Spleen (tissue), 11 donors: ENCODE measurements around the gene METTL23. TPM values are rescaled to one million over a fixed set of nuclear protein-coding genes. Genes with fewer than 3 reads are reported as not detected.

ENCODE experiments used
- DNase-seq: peaks from one replicate; pipeline ENCODE4 v3.0.0-alpha.2; 2020
- H3K27ac ChIP-seq, 8 donors: fragments of 200-600 bp; sonication (generic) in 7 of 8; 1 replicate in 4 of 8; 2 replicates in 4 of 8; pipeline versions ENCODE4 v1.5.0 to v1.8.0; 2016 to 2021; ENCODE audit warnings: inconsistent platforms in 4 of 8, mild to moderate bottlenecking in 4 of 8, moderate library complexity in 1 of 8
- H3K27me3 ChIP-seq, 7 donors: fragments of 200-600 bp; sonication (generic) in 6 of 7; replicated peaks in 1 of 7; 1 replicate in 4 of 7; 2 replicates in 3 of 7; pipeline versions ENCODE4 v1.5.0 to v1.8.0; 2016 to 2021; ENCODE audit warnings: inconsistent platforms in 3 of 7, mild to moderate bottlenecking in 1 of 7
- H3K36me3 ChIP-seq, 6 donors: fragments of 200-600 bp; sonication (generic) in 5 of 6; 1 replicate in 4 of 6; 2 replicates in 2 of 6; pipeline versions ENCODE4 v1.5.0 to v1.8.0; 2016 to 2021; ENCODE audit warnings: inconsistent platforms in 2 of 6
- H3K4me1 ChIP-seq, 6 donors: fragments of 200-600 bp; sonication (generic) in 5 of 6; 1 replicate in 3 of 6; 2 replicates in 3 of 6; pipeline versions ENCODE4 v1.5.0 to v1.8.0; 2016 to 2021; ENCODE audit warnings: inconsistent platforms in 3 of 6
- H3K4me3 ChIP-seq, 8 donors: fragments of 200-600 bp; sonication (generic) in 7 of 8; 1 replicate in 4 of 8; 2 replicates in 4 of 8; pipeline versions ENCODE4 v1.5.0 to v1.8.0; 2016 to 2021; ENCODE audit warnings: inconsistent platforms in 4 of 8, mild to moderate bottlenecking in 4 of 8, moderate library complexity in 2 of 8
- H3K9me3 ChIP-seq, 8 donors: fragments of 200-600 bp; sonication (generic) in 7 of 8; 1 replicate in 4 of 8; 2 replicates in 4 of 8; pipeline versions ENCODE4 v1.5.0 to v1.8.0; 2016 to 2021; ENCODE audit warnings: inconsistent platforms in 4 of 8
- CTCF ChIP-seq, 11 experiments: fragments of 200-600 bp in 7 of 11; fragments of 450-650 bp in 4 of 11; sonication (generic) in 4 of 11; IDR thresholded peaks in 8 of 11; conservative IDR thresholded peaks in 3 of 11; 1 replicate in 7 of 11; 2 replicates in 4 of 11; pipeline versions ENCODE4 v1.4.0 to v1.8.0; 2016 to 2021; ENCODE audit warnings: antibody characterized with exemption in 11 of 11, inconsistent platforms in 4 of 11, mild to moderate bottlenecking in 1 of 11
- POLR2A ChIP-seq, 3 donors: fragments of 450-650 bp; IDR thresholded peaks; one replicate each; pipeline ENCODE4 v1.5.1; 2017; ENCODE audit warnings: antibody characterized with exemption in 3 of 3, mild to moderate bottlenecking in 1 of 3
- POLR2AphosphoS5 ChIP-seq, 3 donors: sonication (generic); formaldehyde crosslinking; IDR thresholded peaks; one replicate each; pipeline ENCODE4 v1.5.1; 2017; ENCODE audit warnings: antibody characterized with exemption in 3 of 3
- WGBS, 5 donors: extraction: QIAGEN DNeasy Blood & Tissue Kit in 3 of 5; methylation state at CpG; one replicate each; pipeline versions ENCODE4 v1.1.5 to v1.1.7; 2013 to 2018; 5-methylcytosine and 5-hydroxymethylcytosine counted together
- intact Hi-C: fragments of 100-400 bp; cut with DNase I; formaldehyde crosslinking; loops from one replicate; pipeline ENCODE4 v1.15.0; 2023; ENCODE audit warnings: low total_unique reads
- microRNA-seq, 3 donors: library from miRNA; unstranded; fragments of <30 nt; microRNA quantifications; one replicate each; pipeline versions ENCODE4 to v1.1.0, GENCODE V29; 2019 to 2020
- polyA plus RNA-seq, 3 donors: library from polyadenylated mRNA; stranded (reverse); fragments of 200-250 nt; gene quantifications; one replicate each; pipeline ENCODE4 v1.2.1, GENCODE V29; 2013
- small RNA-seq, 4 donors: library from RNA; depleted of rRNA; stranded (forward); fragments of <200 nt; gene quantifications; one replicate each; pipeline ENCODE3, GENCODE V24; 2016
- total RNA-seq, 7 donors: library from RNA; depleted of rRNA in 3 of 7; stranded (reverse); fragments of >200 nt in 3 of 7; fragmentation: NEBNext Ultra II Directional in 4 of 7; extraction: Animal tissue kit (Norgen Biotek cat#: 25700) in 4 of 7; gene quantifications; one replicate each; pipeline versions ENCODE4 v1.1.0 to v1.2.1, GENCODE V29; 2016 to 2021
- donor health status: healthy with polysubstance abuse.
- donor health status: DM: no; HTN: no; CAD: no; lungs with moderate emphysema.
- donor health status: DM: no; HTN: no; CAD: no.
- donor health status: Bipolar disorder and iron deficiency.
- donor health status: healthy.
- donor health status: DM: no; HTN: no; CAD: no.
- donor health status: DM: yes; HTN: yes; CAD: no.

The METTL23 gene
- total and polyA plus RNA-seq, 10 donors = 35.8 to 72.7 (median 49.5) TPM

GRCh38 chr17:76772842-76773525, 46.3 kb downstream of the METTL23 start:
- DNase-seq = no peak
- Histone ChIP-seq H3K4me3 (no peak overlapping the region), H3K27ac (peak overlapping the region in 6 of 8 donors; percentile 53 to 70 (median 60)), H3K9me3 (no peaks in the 10 kb centered on the region), H3K4me1 (peaks cover 0 to 16% (median 11%) of the 10 kb centered on the region in 6 donors), H3K27me3 (no peaks in the 10 kb centered on the region), H3K36me3 (peaks cover 3 to 100% (median 58%) of the 10 kb centered on the region in 6 donors)
- intact Hi-C loops = no loop called here
- 61 to 81% (median 65%) methylated on average over 6 of the region's 6 CpGs for WGBS, 5 donors
- TF ChIP-seq POLR2A (IDR thresholded peaks at IDR 0.05) (no peak), POLR2AphosphoS5 (IDR thresholded peaks at IDR 0.05) (peak in 1 of 3 donors; percentile 10)

GRCh38 chr17:76775021-76775600, 48.5 kb downstream of the METTL23 start:
- no peak for TF ChIP-seq POLR2AphosphoS5 (IDR thresholded peaks at IDR 0.05)
- TF ChIP-seq POLR2A (IDR thresholded peaks at IDR 0.05) = no peak
- no peak for DNase-seq
- Histone ChIP-seq H3K27me3 (no peaks in the 10 kb centered on the region), H3K4me1 (peaks cover 0 to 16% (median 11%) of the 10 kb centered on the region in 6 donors), H3K9me3 (no peaks in the 10 kb centered on the region), H3K4me3 (no peak overlapping the region), H3K27ac (no peak overlapping the region), H3K36me3 (peaks cover 3 to 100% (median 58%) of the 10 kb centered on the region in 6 donors)
- intact Hi-C loops = no loop called here
- WGBS, 5 donors = 92 to 95% (median 93%) methylated on average over 10 of the region's 10 CpGs

- H3K4me1 ChIP-seq = no peaks in the 10 kb centered on the region
- H3K9me3 ChIP-seq = no peaks in the 10 kb centered on the region
- DNase-seq = no peak
- no peaks in the 10 kb centered on the region for H3K27me3 ChIP-seq
- peak in 1 of 11 experiments; percentile 6 for TF ChIP-seq CTCF (IDR thresholded peaks at IDR 0.05 in 8 of 11, conservative IDR thresholded peaks at IDR 0.05 in 3 of 11)
- no peak for TF ChIP-seq POLR2A (IDR thresholded peaks at IDR 0.05)
- TF ChIP-seq POLR2AphosphoS5 (IDR thresholded peaks at IDR 0.05) = no peak
- no peak overlapping the region for H3K27ac ChIP-seq
- H3K4me3 ChIP-seq = no peak overlapping the region
- peaks cover 3 to 100% (median 39%) of the 10 kb centered on the region in 6 donors for H3K36me3 ChIP-seq
- 90 to 92% (median 91%) methylated on average over 12 of the region's 12 CpGs for WGBS, 5 donors
- intact Hi-C loops = no loop called here
Measured at GRCh38 chr17:76781056-76781982, 54.7 kb downstream of the METTL23 start.

GRCh38 chr17:76783146-76783545, 56.5 kb downstream of the METTL23 start:
- TF ChIP-seq POLR2A (IDR thresholded peaks at IDR 0.05) = no peak
- no peak for TF ChIP-seq CTCF (IDR thresholded peaks at IDR 0.05 in 8 of 11, conservative IDR thresholded peaks at IDR 0.05 in 3 of 11)
- no peak for TF ChIP-seq POLR2AphosphoS5 (IDR thresholded peaks at IDR 0.05)
- Histone ChIP-seq H3K27ac (peak overlapping the region in 2 of 8 donors; percentile 30 to 44), H3K4me1 (no peaks in the 10 kb centered on the region), H3K27me3 (no peaks in the 10 kb centered on the region), H3K9me3 (no peaks in the 10 kb centered on the region), H3K36me3 (peaks cover 0 to 88% (median 21%) of the 10 kb centered on the region in 6 donors), H3K4me3 (no peak overlapping the region)
- no peak for DNase-seq
- intact Hi-C loops = no loop called here
- 60 to 78% (median 76%) methylated on average over 5 of the region's 5 CpGs for WGBS, 5 donors

Small RNAs within 50 kb of the gene (microRNA-seq; reads per million reads assigned to microRNA genes)
- gene MIR636 = 0.57 to 1.1 (median 0.72) reads per million in 3 donors

Small RNAs within 50 kb of the gene (small RNA-seq; reads per million reads assigned to genes)
- gene AC005837.3 (0 to 0.08 (median 0) reads per million in 4 donors), gene RF02271 (0 reads per million in 4 donors), gene RNU6-97P (0 reads per million in 4 donors), gene RNY4P36 (0 to 0.29 (median 0.18) reads per million in 4 donors)

Other genes with a start within 250 kb of the METTL23 start
- 100 to 1,000 TPM in 4 of 7 donors, 10 to 100 TPM in 3; 95.1 to 147 (median 114) TPM for gene RHBDF2, start 225.4 kb upstream of the METTL23 start, total RNA-seq
- gene RHBDF2, start 225.4 kb upstream of the METTL23 start, polyA plus RNA-seq = 10 to 100 TPM; 31.4 to 72.7 (median 53.3) TPM
- gene CYGB, start 189.1 kb upstream of the METTL23 start, total RNA-seq = 10 to 100 TPM in 3 of 7 donors, 1 to 10 TPM in 4; 5.0 to 21.0 (median 9.9) TPM
- gene CYGB, start 189.1 kb upstream of the METTL23 start, polyA plus RNA-seq = 1 to 10 TPM; 3.5 to 5.8 (median 5.5) TPM
- gene PRCD, start 186.8 kb upstream of the METTL23 start, total RNA-seq = 10 to 100 TPM in 2 of 7 donors, 1 to 10 TPM in 5; 3.5 to 18.8 (median 9.2) TPM
- gene PRCD, start 186.8 kb upstream of the METTL23 start, polyA plus RNA-seq = 10 to 100 TPM; 28.9 to 54.1 (median 29.6) TPM
- 10 to 100 TPM in 3 of 7 donors, 1 to 10 TPM in 4; 8.1 to 15.7 (median 9.8) TPM for gene ST6GALNAC2, start 141.0 kb upstream of the METTL23 start, total RNA-seq
- gene ST6GALNAC2, start 141.0 kb upstream of the METTL23 start, polyA plus RNA-seq = 1 to 10 TPM; 1.1 to 4.8 (median 1.3) TPM
- 10 to 100 TPM in 6 of 7 donors, 1 to 10 TPM in 1; 6.1 to 25.3 (median 13.5) TPM for gene ST6GALNAC1, start 83.1 kb upstream of the METTL23 start, total RNA-seq
- 10 to 100 TPM in 1 of 3 donors, 1 to 10 TPM in 2; 2.3 to 13.2 (median 4.8) TPM for gene ST6GALNAC1, start 83.1 kb upstream of the METTL23 start, polyA plus RNA-seq
- gene MXRA7, start 15.9 kb upstream of the METTL23 start, total RNA-seq = 100 to 1,000 TPM in 6 of 7 donors, 10 to 100 TPM in 1; 89.4 to 172 (median 121) TPM
- 10 to 100 TPM; 37.8 to 66.2 (median 48.7) TPM for gene MXRA7, start 15.9 kb upstream of the METTL23 start, polyA plus RNA-seq
- gene JMJD6, start 233 bp upstream of the METTL23 start, total RNA-seq = 10 to 100 TPM; 21.2 to 54.3 (median 38.6) TPM
- gene JMJD6, start 233 bp upstream of the METTL23 start, polyA plus RNA-seq = 10 to 100 TPM; 21.4 to 37.3 (median 32.7) TPM
- 100 to 1,000 TPM; 181 to 239 (median 202) TPM for gene SRSF2, start 10.5 kb downstream of the METTL23 start, total RNA-seq
- gene SRSF2, start 10.5 kb downstream of the METTL23 start, polyA plus RNA-seq = 100 to 1,000 TPM; 159 to 189 (median 161) TPM
- gene MFSD11, start 11.3 kb downstream of the METTL23 start, total RNA-seq = 10 to 100 TPM; 22.8 to 45.4 (median 35.3) TPM
- gene MFSD11, start 11.3 kb downstream of the METTL23 start, polyA plus RNA-seq = 10 to 100 TPM in 1 of 3 donors, 1 to 10 TPM in 2; 6.9 to 11.3 (median 7.8) TPM
- 1 to 10 TPM in 4 of 7 donors, under 1 TPM in 3; 0.26 to 2.0 (median 1.1) TPM for gene MGAT5B, start 141.6 kb downstream of the METTL23 start, total RNA-seq
- gene MGAT5B, start 141.6 kb downstream of the METTL23 start, polyA plus RNA-seq = under 1 TPM; 0.02 to 0.58 (median 0.52) TPM